ENCODE results near the gene BAHD1.
"Not testable (repeated sequence)": the region's sequence is repeated elsewhere in the genome, so short reads cannot be mapped to it uniquely, and the experiment has no call there.

Gene BAHD1

GRCh38 chr15:40443255-40443654 is 2.5 kb downstream of the BAHD1 start:
- no peak for DNase-seq (ENCODE audit: extremely low read depth in 1 of 2, low read depth in 1 of 2)

GRCh38 chr15:40443846-40444245 is 3.1 kb downstream of the BAHD1 start:
- no peak for DNase-seq (ENCODE audit: extremely low read depth in 1 of 2, low read depth in 1 of 2)

GRCh38 chr15:40444736-40445135 is 4.0 kb downstream of the BAHD1 start:
- DNase-seq (ENCODE audit: extremely low read depth in 1 of 2, low read depth in 1 of 2), result no peak

- DNase-seq (ENCODE audit: extremely low read depth in 1 of 2, low read depth in 1 of 2), result no peak
These were observed 4.7 kb downstream of the BAHD1 start for GRCh38 chr15:40445421-40445922.

- no peak for DNase-seq (ENCODE audit: extremely low read depth in 1 of 2, low read depth in 1 of 2)
These were observed 5.4 kb downstream of the BAHD1 start for GRCh38 chr15:40446144-40446543.

GRCh38 chr15:40448354-40448753 is 7.6 kb downstream of the BAHD1 start:
- DNase-seq (ENCODE audit: extremely low read depth in 1 of 2, low read depth in 1 of 2), result no peak

GRCh38 chr15:40449275-40449674 is 8.5 kb downstream of the BAHD1 start:
- DNase-seq (ENCODE audit: extremely low read depth in 1 of 2, low read depth in 1 of 2), result no peak

- no peak for DNase-seq (ENCODE audit: extremely low read depth in 1 of 2, low read depth in 1 of 2)
These were observed 9.3 kb downstream of the BAHD1 start for GRCh38 chr15:40450047-40450446.

- no peak for DNase-seq (ENCODE audit: extremely low read depth in 1 of 2, low read depth in 1 of 2)
These were observed 10.9 kb downstream of the BAHD1 start for GRCh38 chr15:40451527-40452158.

- no peak for DNase-seq (ENCODE audit: extremely low read depth in 1 of 2, low read depth in 1 of 2)
These were observed 11.7 kb downstream of the BAHD1 start for GRCh38 chr15:40452296-40453090.

- not testable (repeated sequence) for DNase-seq (ENCODE audit: extremely low read depth in 1 of 2, low read depth in 1 of 2)
These were observed 13.2 kb downstream of the BAHD1 start for GRCh38 chr15:40453941-40454340.

- no peak for DNase-seq (ENCODE audit: extremely low read depth in 1 of 2, low read depth in 1 of 2)
These were observed 14.2 kb downstream of the BAHD1 start for GRCh38 chr15:40454904-40455391.

- DNase-seq (ENCODE audit: extremely low read depth in 1 of 2, low read depth in 1 of 2), result no peak
These were observed 15.6 kb downstream of the BAHD1 start for GRCh38 chr15:40456299-40456712.

GRCh38 chr15:40456738-40457137 is 16.0 kb downstream of the BAHD1 start:
- DNase-seq (ENCODE audit: extremely low read depth in 1 of 2, low read depth in 1 of 2), result no peak

- DNase-seq (ENCODE audit: extremely low read depth in 1 of 2, low read depth in 1 of 2), result no peak
These were observed 18.0 kb downstream of the BAHD1 start for GRCh38 chr15:40458495-40459371.

GRCh38 chr15:40459391-40460015 is 18.8 kb downstream of the BAHD1 start:
- DNase-seq (ENCODE audit: extremely low read depth in 1 of 2, low read depth in 1 of 2), result no peak

GRCh38 chr15:40460404-40460803 is 19.7 kb downstream of the BAHD1 start:
- DNase-seq (ENCODE audit: extremely low read depth in 1 of 2, low read depth in 1 of 2), result no peak

GRCh38 chr15:40461958-40462357 is 21.2 kb downstream of the BAHD1 start:
- no peak for DNase-seq (ENCODE audit: extremely low read depth in 1 of 2, low read depth in 1 of 2)

- DNase-seq (ENCODE audit: extremely low read depth in 1 of 2, low read depth in 1 of 2), result no peak
These were observed 22.5 kb downstream of the BAHD1 start for GRCh38 chr15:40463279-40463678.

- no peak for DNase-seq (ENCODE audit: extremely low read depth in 1 of 2, low read depth in 1 of 2)
These were observed 23.3 kb downstream of the BAHD1 start for GRCh38 chr15:40463886-40464545.
